HG02642 (cell line): ENCODE data around the gene REXO1.
"Not testable (repeated sequence)": the region's sequence is repeated elsewhere in the genome, so short reads cannot be mapped to it uniquely, and the experiment has no call there.

ENCODE experiments used
- ATAC-seq: cut with Tn5 transposase; IDR thresholded peaks from one replicate; pipeline ENCODE4 v1.9.1; 2021; ENCODE audit warnings: mild to moderate bottlenecking; ENCODE audit not compliant: unreplicated experiment, poor library complexity

Gene REXO1

GRCh38 chr19:1848399-1849131, at the start of gene REXO1:
Gene REXO1, minus strand, starts transcription at chr19:1848483. Its CDS starts 125 bp downstream, at chr19:1848358.
- peak; percentile 78 for ATAC-seq

- no peak for ATAC-seq
These were observed 48.2 kb upstream of the REXO1 start for GRCh38 chr19:1896508-1896907.

GRCh38 chr19:1893791-1894190, 45.5 kb upstream of the REXO1 start:
- ATAC-seq, result no peak

GRCh38 chr19:1889907-1890306, 41.6 kb upstream of the REXO1 start:
- no peak for ATAC-seq

- ATAC-seq, result no peak
These were observed 40.1 kb upstream of the REXO1 start for GRCh38 chr19:1888385-1888784.

GRCh38 chr19:1886360-1886759, 38.1 kb upstream of the REXO1 start:
- not testable (repeated sequence) for ATAC-seq

- peak; percentile 80 for ATAC-seq
These were observed 37.3 kb upstream of the REXO1 start, which contains the start of gene ABHD17A for GRCh38 chr19:1885398-1886119. Gene ABHD17A, minus strand, starts transcription at chr19:1885496. Its CDS starts 3,930 bp downstream, at chr19:1881566.

GRCh38 chr19:1884719-1885334, 36.5 kb upstream of the REXO1 start:
- peak; percentile 24 for ATAC-seq

- ATAC-seq, result no peak
These were observed 36.0 kb upstream of the REXO1 start for GRCh38 chr19:1884291-1884718.

- no peak for ATAC-seq
These were observed 35.5 kb upstream of the REXO1 start for GRCh38 chr19:1883784-1884183.

- no peak for ATAC-seq
These were observed 34.8 kb upstream of the REXO1 start for GRCh38 chr19:1882786-1883692.

- no peak for ATAC-seq
These were observed 34.0 kb upstream of the REXO1 start for GRCh38 chr19:1882089-1882785.

GRCh38 chr19:1881393-1882088, 33.3 kb upstream of the REXO1 start:
- not testable (repeated sequence) for ATAC-seq

- ATAC-seq, result no peak
These were observed 32.5 kb upstream of the REXO1 start for GRCh38 chr19:1880611-1881392.

GRCh38 chr19:1879982-1880381, 31.7 kb upstream of the REXO1 start:
- ATAC-seq, result not testable (repeated sequence)

GRCh38 chr19:1878583-1878982, 30.3 kb upstream of the REXO1 start:
- not testable (repeated sequence) for ATAC-seq

GRCh38 chr19:1877280-1877660, 29.0 kb upstream of the REXO1 start:
- not testable (repeated sequence) for ATAC-seq
